ENCODE measurements around the gene LIPJ.

GRCh38 chr10:88553116-88553752 is 33.3 kb upstream of the LIPJ start:
- peak; percentile 67 to 86 (median 78) for TF ChIP-seq CTCF (IDR thresholded peaks at IDR 0.05)
- TF ChIP-seq POLR2A (IDR thresholded peaks at IDR 0.05): no peak

Measured in upper lobe of left lung (tissue), 4 donors.